WTC11 (cell line): ENCODE data around the gene PAQR8. TPM values are rescaled to one million over a fixed set of nuclear protein-coding genes. Genes with fewer than 3 reads are reported as not detected.

ENCODE experiments used
- ATAC-seq: fragments of 200-7000 bp; cut with Tn5 transposase; 2 replicates; pipeline ENCODE4 v1.10.0; 2021; ENCODE audit warnings: mild to moderate bottlenecking, moderate library complexity
- CTCF ChIA-PET: fragments of 300-600 bp; sonication (Branson Sonifier 250); formaldehyde crosslinking; loops from one replicate; lab custom pipeline; 2021; ENCODE audit warnings: antibody characterized with exemption; lab: Charles Lee
- POLR2A ChIA-PET: fragments of 350-600 bp; sonication (Branson Sonifier 250); formaldehyde crosslinking; loops from one replicate; lab custom pipeline; 2021; ENCODE audit warnings: antibody characterized with exemption; lab: Charles Lee
- DNase-seq: peaks from one replicate; pipeline ENCODE4 v3.0.0; 2021; ENCODE audit warnings: low spot score
- H3K27ac Mint-ChIP-seq: 2 replicates; pipeline ENCODE4 v1.8.0; 2021; ENCODE audit warnings: mixed read lengths
- H3K27me3 Mint-ChIP-seq: 2 replicates; pipeline ENCODE4 v1.8.0; 2021; ENCODE audit warnings: low read depth, mild to moderate bottlenecking, moderate library complexity, mixed read lengths
- H3K36me3 Mint-ChIP-seq: 2 replicates; pipeline ENCODE4 v1.8.0; 2021; ENCODE audit warnings: mixed read lengths
- H3K4me1 Mint-ChIP-seq: 2 replicates; pipeline ENCODE4 v1.8.0; 2022; ENCODE audit warnings: mixed read lengths
- H3K4me3 Mint-ChIP-seq: 2 replicates; pipeline ENCODE4 v1.8.0; 2021; ENCODE audit warnings: mild to moderate bottlenecking, moderate library complexity, mixed read lengths
- H3K9me3 Mint-ChIP-seq: 2 replicates; pipeline ENCODE4 v1.8.0; 2021; ENCODE audit warnings: mixed read lengths
- AFF4 ChIP-seq: sonication (generic); formaldehyde crosslinking; IDR thresholded peaks from 2 replicates; pipeline ENCODE4 v1.8.1; 2023; ENCODE audit warnings: mild to moderate bottlenecking, missing genetic modification reagents, borderline replicate concordance
- ATF2 ChIP-seq: sonication (generic); formaldehyde crosslinking; IDR thresholded peaks from 2 replicates; pipeline ENCODE4 v1.8.1; 2022; ENCODE audit warnings: low read depth, missing genetic modification reagents, borderline replicate concordance
- ATF3 ChIP-seq: sonication (generic); formaldehyde crosslinking; conservative IDR thresholded peaks from 2 replicates; pipeline ENCODE4 v1.8.1; 2022; ENCODE audit warnings: mild to moderate bottlenecking, missing genetic modification reagents
- IRF1 ChIP-seq: sonication (generic); formaldehyde crosslinking; IDR thresholded peaks from 2 replicates; pipeline ENCODE4 v1.8.0; 2023; ENCODE audit warnings: missing genetic modification reagents
- NR2C2 ChIP-seq: sonication (generic); formaldehyde crosslinking; IDR thresholded peaks from 2 replicates; pipeline ENCODE4 v1.8.0; 2022; ENCODE audit warnings: mild to moderate bottlenecking, missing genetic modification reagents
- RELA ChIP-seq: sonication (generic); formaldehyde crosslinking; IDR thresholded peaks from 2 replicates; pipeline ENCODE4 v1.8.1; 2022; ENCODE audit warnings: missing genetic modification reagents, mild to moderate bottlenecking, borderline replicate concordance
- SMAD4 ChIP-seq: sonication (generic); formaldehyde crosslinking; IDR thresholded peaks from 2 replicates; pipeline ENCODE4 v1.8.0; 2022; ENCODE audit warnings: mild to moderate bottlenecking, missing genetic modification reagents
- ZBTB43 ChIP-seq: sonication (generic); formaldehyde crosslinking; IDR thresholded peaks from 2 replicates; pipeline ENCODE4 v1.8.1; 2023; ENCODE audit warnings: mild to moderate bottlenecking, missing genetic modification reagents
- ZNF138 ChIP-seq: sonication (generic); formaldehyde crosslinking; conservative IDR thresholded peaks from 2 replicates; pipeline ENCODE4 v1.8.1; 2022; ENCODE audit warnings: mild to moderate bottlenecking, moderate library complexity, missing genetic modification reagents
- ZNF232 ChIP-seq: sonication (generic); formaldehyde crosslinking; IDR thresholded peaks from 2 replicates; pipeline ENCODE4 v1.8.0; 2022; ENCODE audit warnings: mild to moderate bottlenecking, missing genetic modification reagents
- ZNF281 ChIP-seq: sonication (generic); formaldehyde crosslinking; IDR thresholded peaks from 2 replicates; pipeline ENCODE4 v1.8.0; 2023; ENCODE audit warnings: mild to moderate bottlenecking, missing genetic modification reagents
- total RNA-seq: library from RNA; stranded (reverse); gene quantifications from 3 replicates; pipeline ENCODE4 v1.2.3, GENCODE V29; 2021

The PAQR8 gene
- total RNA-seq, 1 experiment from 2014 or later = 11.1 TPM

GRCh38 chr6:52423448-52423847 lies 61.5 kb downstream of the PAQR8 start:
- Mint-ChIP-seq H3K27me3 (no peaks in the 10 kb centered on the region), H3K4me3 (no peak overlapping the region), H3K4me1 (peaks cover 14% of the 10 kb centered on the region), H3K9me3 (no peaks in the 10 kb centered on the region), H3K36me3 (no peaks in the 10 kb centered on the region), H3K27ac (no peak overlapping the region)
- TF ChIP-seq AFF4 (CRISPR knock-in tag) = no peak
- TF ChIP-seq RELA (CRISPR knock-in tag) = no peak
- no peak for TF ChIP-seq NR2C2 (CRISPR knock-in tag)
- no peak for TF ChIP-seq ZNF138 (CRISPR knock-in tag)
- CTCF ChIA-PET = interaction anchor here (0.6 to 1.3 kb wide), 5 partner anchors 9 to 227 kb away, joined by 3 to 4 read pairs (median 3); no protein-coding TSS in a partner anchor
- DNase-seq (no peak), ATAC-seq (no peak)
- POLR2A ChIA-PET = interaction anchor here (0.7 kb wide), 1 partner anchor 141 kb away, joined by 3 read pairs; no protein-coding TSS in a partner anchor

GRCh38 chr6:52423971-52424381 lies 62.0 kb downstream of the PAQR8 start:
- no peak overlapping the region for H3K4me3 Mint-ChIP-seq
- ChIA-PET CTCF (interaction anchor here (0.7 to 1.3 kb wide), 3 partner anchors 9 to 166 kb away, joined by 3 to 4 read pairs (median 4); no protein-coding TSS in a partner anchor), POLR2A (interaction anchor here (0.7 kb wide), 1 partner anchor 140 kb away, joined by 3 read pairs; no protein-coding TSS in a partner anchor)
- H3K36me3 Mint-ChIP-seq = no peaks in the 10 kb centered on the region
- H3K9me3 Mint-ChIP-seq = no peaks in the 10 kb centered on the region
- no peak for TF ChIP-seq SMAD4
- no peak for TF ChIP-seq ATF3 (CRISPR knock-in tag)
- no peak for TF ChIP-seq ZNF232 (CRISPR knock-in tag)
- no peak for TF ChIP-seq IRF1 (CRISPR knock-in tag)
- TF ChIP-seq AFF4 (CRISPR knock-in tag) = no peak
- TF ChIP-seq ZBTB43 = no peak
- TF ChIP-seq ATF2 (CRISPR knock-in tag) = no peak
- TF ChIP-seq NR2C2 (CRISPR knock-in tag) = no peak
- no peak for TF ChIP-seq ZNF281
- no peak overlapping the region for H3K27ac Mint-ChIP-seq
- ATAC-seq = no peak
- peaks cover 13% of the 10 kb centered on the region for H3K4me1 Mint-ChIP-seq
- DNase-seq = no peak
- no peaks in the 10 kb centered on the region for H3K27me3 Mint-ChIP-seq
